Loucy (cell line): Measurements from ENCODE around the gene POLR2F.

Experiments
- CTCF ChIP-seq: fragments of 200-600 bp; sonication (generic); conservative IDR thresholded peaks from 2 replicates; pipeline ENCODE4 v1.5.1; 2014; ENCODE audit warnings: mild to moderate bottlenecking, antibody characterized with exemption, low read length
- EZH2phosphoT487 ChIP-seq: fragments of 200-600 bp; IDR thresholded peaks from 2 replicates; pipeline ENCODE4 v1.6.1; 2018; ENCODE audit warnings: antibody characterized with exemption, mild to moderate bottlenecking, moderate library complexity, borderline replicate concordance

DNA sequence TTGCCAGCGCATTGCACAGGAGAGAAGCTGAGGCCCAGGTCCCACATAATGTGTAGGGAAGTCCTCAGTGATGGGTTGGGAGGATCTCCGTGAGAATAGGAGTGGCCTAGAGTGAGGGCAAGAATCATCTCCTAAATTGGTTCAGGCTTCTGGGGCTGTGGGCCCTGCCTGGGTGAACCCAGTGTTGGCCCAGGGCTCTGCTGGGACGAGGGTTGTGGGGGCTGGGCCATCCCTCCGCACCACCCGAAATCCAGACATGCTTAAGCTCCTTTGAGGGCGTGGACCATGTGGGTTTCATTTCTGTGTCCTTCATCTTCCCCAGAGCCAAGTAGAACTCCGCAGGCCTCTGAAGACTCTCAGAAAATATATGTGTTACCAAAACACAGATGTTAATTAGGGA lies 43.7 kb upstream of the POLR2F start:
- TF ChIP-seq CTCF (no peak), EZH2phosphoT487 (no peak)
